ENCODE data around the gene SULF2.

GRCh38 chr20:47656318-47656717 lies 129.0 kb downstream of the SULF2 start:
- no peak for TF ChIP-seq CTCF (IDR thresholded peaks at IDR 0.05)
- no peak for TF ChIP-seq POLR2A (IDR thresholded peaks at IDR 0.05)
